SH-SY5Y (cell line): ENCODE results near the gene PARN.

Experiments used
- GATA2 ChIP-seq: IDR thresholded peaks from 2 replicates; pipeline ENCODE4 v1.6.1; 2011; ENCODE audit warnings: mild to moderate bottlenecking, low read depth, low read length
- GATA3 ChIP-seq: IDR thresholded peaks from 2 replicates; pipeline ENCODE4 v1.6.1; 2011; ENCODE audit warnings: low read depth, mild to moderate bottlenecking, low read length, moderate library complexity

GRCh38 chr16:14445937-14446715 is 183.9 kb downstream of the PARN start:
- TF ChIP-seq GATA3 (no peak), GATA2 (no peak)
